NCI-H1930 (cell line): ENCODE data around the gene HNRNPL.
"Not testable (repeated sequence)": the region's sequence is repeated elsewhere in the genome, so short reads cannot be mapped to it uniquely, and the experiment has no call there.

Experiments
- DNase-seq, 2 experiments: peaks; one replicate each; lab custom pipeline; 2025; lab: John Stamatoyannopoulos, UW

Gene HNRNPL

GRCh38 chr19:38849860-38850435, at the start of gene HNRNPL:
Gene HNRNPL, minus strand, starts transcription at chr19:38849986. Its CDS starts 20 bp downstream, at chr19:38849966.
- DNase-seq: peak; percentile 100

DNA sequence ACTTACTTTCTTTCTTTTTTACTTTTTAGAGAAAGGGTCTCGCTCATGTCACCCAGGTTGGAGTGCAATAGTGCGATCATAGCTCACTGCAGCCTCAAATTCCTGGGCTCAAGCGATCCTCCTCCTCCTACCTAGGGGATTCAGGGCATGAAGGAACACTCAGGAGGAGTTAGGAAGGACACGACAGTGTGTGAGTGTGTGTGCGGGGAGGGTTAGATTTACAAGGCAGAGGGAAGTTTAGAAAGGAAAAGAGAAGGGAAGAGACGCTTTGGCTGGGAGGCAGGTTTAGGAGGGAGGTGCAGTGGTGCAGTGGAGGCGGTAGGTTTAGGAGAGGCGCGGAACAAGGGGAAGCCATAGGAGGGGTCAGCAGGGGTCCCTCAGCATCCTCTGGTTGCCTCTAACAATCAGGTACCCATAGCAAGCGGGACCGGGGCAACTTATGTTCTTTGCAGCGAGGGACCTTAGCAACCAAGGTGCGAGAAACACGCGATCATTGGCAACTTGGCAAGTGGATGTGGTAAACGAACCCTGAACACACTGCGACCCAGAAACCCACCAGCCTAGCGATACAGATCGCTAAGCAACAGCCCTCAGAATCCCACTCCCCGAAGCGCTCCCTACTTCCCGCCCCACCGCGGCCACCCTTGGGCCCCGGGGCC, 49.1 kb upstream of the HNRNPL start:
- no peak for DNase-seq

DNA sequence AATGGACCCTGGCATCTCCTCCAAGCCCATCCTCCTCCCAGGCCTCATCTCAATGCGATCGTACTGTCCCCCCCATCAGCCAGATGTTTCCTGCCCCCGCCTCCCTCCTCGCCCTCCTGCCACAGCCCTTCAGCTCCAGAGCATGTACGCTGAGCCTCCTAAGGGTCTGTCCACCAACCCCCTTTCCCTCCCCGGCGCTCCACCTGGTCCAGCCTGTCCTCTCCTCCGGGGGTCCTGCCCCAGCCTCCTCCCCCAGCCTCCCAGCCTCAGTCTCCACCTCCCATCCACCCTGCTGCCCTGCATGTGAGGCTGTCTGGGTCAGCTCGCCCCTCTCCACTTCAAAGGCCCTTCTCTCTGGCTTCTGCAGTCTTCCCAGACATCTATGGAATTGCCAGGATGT, 45.2 kb upstream of the HNRNPL start:
- DNase-seq: no peak

- DNase-seq: no peak
Observed at GRCh38 chr19:38893341-38893771, 43.6 kb upstream of the HNRNPL start.

- no peak for DNase-seq
Observed at GRCh38 chr19:38892841-38893240, 43.1 kb upstream of the HNRNPL start.

DNA sequence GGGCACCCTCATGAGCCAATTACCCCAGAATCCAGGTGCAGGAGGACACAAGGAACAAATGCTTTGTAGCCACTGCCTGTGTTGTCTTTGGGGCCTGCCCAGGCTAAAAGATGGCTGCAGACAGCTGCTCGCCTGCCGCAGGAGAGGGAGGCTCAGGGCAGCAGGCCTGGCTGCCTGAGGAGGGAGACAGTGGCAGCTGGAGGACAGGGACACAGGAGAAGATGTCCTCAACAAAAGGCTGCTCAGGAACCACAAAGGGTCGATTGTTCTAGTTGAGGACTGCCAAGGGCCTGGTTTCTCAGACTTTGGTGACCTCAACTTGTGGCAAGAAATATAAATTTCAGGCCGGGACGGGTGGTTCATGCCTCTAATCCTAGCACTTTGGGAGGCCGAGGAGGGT, 42.0 kb upstream of the HNRNPL start:
- no peak for DNase-seq

- no peak for DNase-seq
Observed at GRCh38 chr19:38890686-38891085, 40.9 kb upstream of the HNRNPL start.

DNA sequence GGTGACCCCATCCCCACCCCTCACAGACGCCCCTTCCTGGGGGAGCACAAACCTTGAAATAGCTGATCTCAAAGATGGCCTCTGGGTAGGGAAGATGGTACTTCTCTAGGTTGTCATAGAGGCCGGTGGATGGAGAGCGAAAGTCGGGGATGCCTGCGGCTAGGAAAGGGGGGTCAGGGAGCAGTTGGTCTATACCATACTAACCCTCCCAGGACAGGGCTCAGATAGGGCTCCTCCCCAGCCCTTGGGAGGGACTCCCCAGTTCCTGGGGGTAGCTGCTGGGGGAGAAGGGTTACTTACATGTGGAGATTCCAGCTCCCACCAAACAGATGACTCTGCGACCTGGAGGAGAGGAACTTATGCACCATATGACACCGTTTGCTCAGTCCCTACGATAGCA, 40.0 kb upstream of the HNRNPL start:
- no peak for DNase-seq

DNA sequence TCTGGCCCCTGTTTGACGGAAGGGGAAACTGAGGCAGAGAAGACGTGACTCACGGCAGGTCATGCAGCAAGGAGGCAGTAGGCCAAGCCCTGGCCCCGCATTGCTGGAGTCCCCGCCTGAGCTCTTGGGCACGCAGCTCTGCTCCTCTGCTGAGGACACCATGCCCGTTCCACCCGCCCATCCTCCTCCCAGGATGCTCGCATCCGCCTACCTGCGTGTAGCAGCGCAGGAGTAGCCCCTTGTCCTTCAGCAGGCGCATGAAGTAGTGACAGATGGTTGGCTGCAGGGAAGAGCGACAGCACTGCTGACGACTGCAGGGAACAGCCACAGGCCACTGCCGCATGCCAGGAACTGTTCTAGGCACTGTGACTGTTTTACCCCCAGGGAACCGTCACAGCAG, 39.1 kb upstream of the HNRNPL start:
- no peak for DNase-seq

DNA sequence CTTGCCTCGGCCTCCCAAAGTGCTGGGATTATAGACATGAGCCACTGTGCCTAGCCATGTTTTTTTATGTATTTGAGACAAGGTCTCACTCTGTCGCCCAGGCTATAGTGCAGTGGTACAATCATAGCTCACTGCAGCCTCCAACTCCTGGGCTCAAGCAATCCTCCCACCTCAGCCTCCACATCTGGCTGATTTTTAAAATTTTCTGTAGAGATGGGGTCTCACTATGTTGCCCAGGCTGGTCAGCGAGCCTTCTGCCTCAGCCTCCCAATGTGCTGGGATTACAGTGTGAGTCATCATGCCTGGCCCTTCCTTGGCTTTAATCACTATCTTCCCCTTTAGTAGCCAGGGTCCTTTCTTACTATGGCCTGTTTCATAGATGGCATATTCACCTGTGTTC, 34.9 kb upstream of the HNRNPL start:
- DNase-seq: not testable (repeated sequence)

DNA sequence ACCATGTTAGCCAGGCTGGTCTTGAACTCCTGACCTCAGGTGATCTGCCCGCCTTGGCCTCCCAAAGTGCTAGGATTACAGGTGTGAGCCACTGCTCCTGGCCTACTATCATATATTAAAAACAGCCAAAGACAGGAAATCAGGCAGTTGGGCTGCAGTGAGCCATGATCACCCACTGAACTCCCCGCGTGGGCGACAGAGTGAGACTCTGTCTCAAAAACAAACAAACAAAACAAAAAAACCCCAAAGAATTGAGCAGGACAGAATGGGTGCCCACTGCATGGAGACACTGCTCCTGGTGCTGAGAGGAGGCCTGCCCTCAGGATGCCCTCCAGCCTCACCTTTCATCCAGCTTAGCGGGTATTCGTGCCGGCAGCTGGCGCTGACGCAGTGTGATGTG, 33.5 kb upstream of the HNRNPL start:
- no peak for DNase-seq

- DNase-seq: no peak
Observed at GRCh38 chr19:38880882-38881609, 31.3 kb upstream of the HNRNPL start.

DNA sequence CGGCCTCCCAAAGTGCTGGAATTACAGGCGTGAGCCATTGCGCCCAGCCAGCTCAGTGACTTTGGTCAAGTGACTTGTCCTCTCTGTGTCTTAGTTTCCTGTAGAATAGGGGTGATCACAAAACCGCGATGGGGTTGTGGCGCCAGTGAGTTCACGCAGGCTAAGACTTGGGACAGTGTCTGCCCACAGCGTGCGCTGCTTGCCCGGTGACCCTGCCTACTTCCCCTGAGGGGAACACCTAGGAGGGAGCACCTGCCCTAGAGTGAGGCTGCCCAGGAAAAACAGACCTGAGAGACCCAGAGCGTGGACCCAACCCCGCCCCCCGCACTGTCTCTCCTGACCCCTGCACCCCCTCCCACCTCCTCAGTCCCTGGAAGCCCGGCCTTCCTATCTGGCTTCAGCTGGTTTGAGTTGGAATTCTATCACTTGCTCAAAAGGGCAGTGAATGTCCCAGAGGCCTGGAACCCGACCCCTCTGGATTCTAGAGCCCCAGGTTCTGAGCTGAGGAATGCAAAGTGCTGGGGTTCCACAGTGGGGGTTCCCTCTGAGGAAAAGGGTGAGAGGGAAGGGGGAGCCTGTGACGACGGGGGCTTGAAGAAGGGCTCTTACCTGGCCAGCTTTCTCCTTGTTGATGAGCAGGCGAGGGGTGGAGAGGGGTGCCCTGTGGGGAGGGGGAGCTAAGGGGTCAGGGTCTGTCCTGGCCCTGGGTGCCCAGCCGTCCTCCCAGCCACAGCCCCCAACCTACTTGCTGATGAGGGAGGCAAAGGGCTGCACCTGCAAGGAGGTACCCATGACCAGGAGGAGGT, 30.5 kb upstream of the HNRNPL start:
- DNase-seq: no peak

DNA sequence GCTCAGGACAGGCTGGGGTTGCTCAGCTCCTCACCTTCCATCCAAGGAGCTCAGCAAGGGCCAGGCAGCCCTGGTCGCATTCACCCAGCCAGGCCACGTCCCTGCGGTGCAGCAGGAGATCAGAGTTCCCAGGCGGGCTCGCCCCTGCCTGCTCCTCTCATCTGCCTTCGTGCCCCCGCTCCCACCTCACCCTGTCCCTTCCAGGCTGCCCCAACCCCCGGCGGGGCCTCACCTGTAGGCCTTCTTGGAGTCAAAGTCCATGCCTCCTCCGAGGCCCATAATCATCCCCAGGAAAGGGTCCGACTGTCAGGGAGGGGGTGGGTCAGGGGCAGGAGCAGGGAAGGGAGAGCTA, 29.6 kb upstream of the HNRNPL start:
- no peak for DNase-seq

DNA sequence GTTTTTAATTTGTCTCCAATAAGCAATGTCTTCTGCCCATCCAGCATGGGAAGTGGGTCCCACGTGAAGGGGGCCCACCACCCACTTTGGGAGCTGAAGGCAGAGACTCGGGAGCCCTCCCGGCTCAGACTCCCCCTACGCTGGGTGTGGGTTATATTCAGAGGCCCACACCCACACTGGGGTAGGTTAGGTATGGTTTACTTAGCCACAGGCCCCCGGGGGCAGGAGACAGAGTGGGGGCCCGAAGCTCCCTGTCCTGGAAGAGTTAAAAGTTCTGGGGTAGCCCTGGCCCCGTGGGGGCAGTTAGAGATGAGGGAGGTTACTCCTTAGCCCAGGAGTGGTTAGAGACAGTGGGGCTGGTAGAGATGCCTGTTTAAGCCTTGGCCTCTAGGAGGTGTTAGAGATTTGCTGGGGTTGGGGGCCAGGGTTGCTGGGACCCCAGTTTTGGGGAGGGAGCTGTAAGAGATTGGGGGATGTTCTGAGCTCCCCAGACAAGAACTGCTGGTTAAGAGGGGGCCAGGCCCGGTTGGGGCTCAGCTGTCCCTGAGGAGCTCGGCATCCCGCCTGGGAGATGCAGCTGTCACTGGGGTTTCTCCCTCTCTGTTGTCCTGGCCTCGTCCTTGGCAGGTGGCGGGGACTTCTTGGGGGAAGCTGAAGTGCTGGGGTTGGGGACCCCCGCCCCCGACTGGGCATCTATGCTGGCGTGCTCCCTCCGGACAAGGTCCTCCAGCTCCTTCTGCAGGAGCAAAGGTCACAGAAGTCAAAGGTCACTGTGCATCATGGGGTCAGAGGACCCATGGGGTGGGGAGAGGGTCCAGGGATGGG, 29.0 kb upstream of the HNRNPL start:
- DNase-seq: no peak

DNA sequence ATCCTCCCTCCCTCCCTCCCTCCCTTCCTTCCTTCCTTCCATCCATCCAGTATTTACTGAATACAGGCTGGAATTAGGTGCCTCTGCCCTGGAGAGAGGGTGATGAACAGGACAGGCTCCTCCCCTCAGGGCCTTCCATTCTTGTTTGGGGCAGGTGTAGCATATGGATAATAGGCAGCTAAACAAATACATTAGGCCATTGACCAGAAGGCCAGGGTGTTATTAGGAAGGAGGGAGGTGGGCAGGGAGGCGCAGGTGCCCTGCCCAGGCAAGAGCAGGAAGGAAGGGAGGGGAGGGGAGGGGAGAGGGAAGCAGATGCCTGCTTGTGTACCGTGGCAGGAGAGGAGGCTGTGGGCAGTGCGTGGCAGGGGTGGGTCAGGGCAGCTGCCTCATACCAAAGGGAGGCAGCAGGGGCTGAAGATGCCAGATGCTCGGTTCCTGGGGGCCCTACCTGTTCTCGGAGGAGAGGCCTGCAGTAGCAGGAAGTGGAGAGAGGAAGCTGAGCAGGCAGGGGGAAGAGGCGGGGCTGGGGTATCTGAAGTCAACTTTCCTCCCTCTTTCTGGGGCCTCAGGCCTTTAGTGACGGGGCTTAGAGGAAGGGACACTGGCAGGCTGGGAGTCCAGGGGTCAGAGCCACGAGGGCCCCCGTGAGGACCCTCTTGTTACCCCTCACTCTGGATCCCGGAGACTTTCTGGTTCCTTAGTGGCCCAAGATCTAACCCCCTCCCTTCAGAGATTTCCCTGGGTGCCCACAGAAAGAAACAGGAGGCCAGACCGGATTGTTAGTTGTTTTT, 28.2 kb upstream of the HNRNPL start, which contains the start of gene RINL:
Gene RINL, minus strand, starts transcription at position 495 of the 794 bp plus-strand sequence. CDS start 1,533 bp downstream, outside the sequence.
- DNase-seq: peak in 1 of 2 experiments; percentile 80

- no peak for DNase-seq
Observed at GRCh38 chr19:38875656-38876395, 26.0 kb upstream of the HNRNPL start.

GRCh38 chr19:38873400-38873799, 23.6 kb upstream of the HNRNPL start:
- DNase-seq: not testable (repeated sequence)

DNA sequence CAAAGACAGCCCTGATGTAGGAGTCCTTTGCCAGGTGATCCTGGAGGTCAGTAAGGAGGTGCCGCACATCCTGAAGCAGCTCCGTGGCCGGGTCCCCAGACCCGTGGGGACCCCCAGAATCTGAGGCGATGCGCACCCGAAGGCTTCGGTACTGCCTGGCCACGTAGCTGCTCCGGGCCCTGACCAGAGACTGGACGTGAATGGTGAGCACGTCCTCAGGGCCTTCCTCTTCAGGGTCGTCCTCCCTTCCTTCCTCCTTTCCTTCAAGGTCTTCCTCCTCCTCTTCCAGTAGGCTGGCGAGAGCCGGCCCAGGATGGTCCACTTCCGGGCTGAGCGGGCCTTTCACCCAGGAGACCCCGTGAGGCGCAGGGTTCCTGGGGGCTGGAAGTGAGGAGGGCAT, 20.8 kb upstream of the HNRNPL start:
- DNase-seq: no peak
